Brain microvascular endothelial cell (primary cell): Measurements from ENCODE around the gene SBF1.

Source experiments
- DNase-seq: peaks from one replicate; pipeline ENCODE4 v3.0.0-alpha.2; 2020
- H3K27ac ChIP-seq: fragments of 250-450 bp; sonication (Bioruptor Pico); 2 replicates; pipeline ENCODE4 v1.5.1; 2020; ENCODE audit warnings: mild to moderate bottlenecking, moderate library complexity
- H3K27me3 ChIP-seq: fragments of 250-450 bp; sonication (Bioruptor Pico); replicated peaks from 2 replicates; pipeline ENCODE4 v1.5.1; 2020; ENCODE audit warnings: mild to moderate bottlenecking
- H3K36me3 ChIP-seq: fragments of 250-450 bp; sonication (Bioruptor Pico); replicated peaks from 2 replicates; pipeline ENCODE4 v1.5.1; 2020; ENCODE audit warnings: mild to moderate bottlenecking
- H3K4me3 ChIP-seq: 2 replicates; pipeline ENCODE4 v1.5.1; 2011; ENCODE audit warnings: low read depth, mild to moderate bottlenecking, control low read depth, low read length, moderate library complexity
- CTCF ChIP-seq: IDR thresholded peaks from 2 replicates; pipeline ENCODE4 v1.5.1; 2011; ENCODE audit warnings: low read depth, mild to moderate bottlenecking, moderate library complexity, low read length, control low read depth, inconsistent platforms; ENCODE audit errors: missing control alignments
- in situ Hi-C: cut with HindIII; loops from 2 replicates; pipeline ENCODE4 v1.10.0; 2017; ENCODE audit warnings: low sequenced_read_pairs, low pct_ligation_motif_present

Gene SBF1

GRCh38 chr22:50498322-50498890 lies 23.6 kb upstream of the SBF1 start:
- in situ Hi-C loops, result no loop called here
- DNase-seq, result peak; percentile 48
- TF ChIP-seq CTCF, result peak; percentile 87
- Histone ChIP-seq H3K4me3 (no peak overlapping the region), H3K27me3 (no peaks in the 10 kb centered on the region), H3K36me3 (peaks cover 9% of the 10 kb centered on the region), H3K27ac (no peak overlapping the region)

DNA sequence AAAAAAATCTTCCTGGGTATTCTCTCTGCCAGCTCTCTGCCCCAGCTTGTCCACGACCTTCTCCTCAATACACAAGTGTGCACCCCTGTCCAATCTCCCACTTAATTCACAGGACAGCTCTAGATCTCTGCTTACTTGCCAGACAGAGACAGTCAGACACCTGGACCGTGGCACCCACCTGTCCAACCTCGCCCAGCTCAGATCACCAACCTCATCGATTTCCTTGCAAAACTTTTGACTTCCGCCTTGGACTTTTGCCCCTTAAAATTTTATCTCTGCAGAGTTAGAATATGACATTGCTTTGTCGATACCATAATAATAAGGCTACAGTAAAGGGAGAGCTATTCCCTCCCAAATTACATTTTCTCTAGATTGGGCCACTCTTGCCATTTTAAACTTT lies 22.3 kb upstream of the SBF1 start:
- no peaks in the 10 kb centered on the region for H3K27me3 ChIP-seq
- no peaks in the 10 kb centered on the region for H3K36me3 ChIP-seq
- no peak overlapping the region for H3K4me3 ChIP-seq
- in situ Hi-C loops, result no loop called here
- TF ChIP-seq CTCF, result no peak
- DNase-seq, result no peak
- H3K27ac ChIP-seq, result no peak overlapping the region

GRCh38 chr22:50490531-50491308 lies 15.9 kb upstream of the SBF1 start:
- DNase-seq, result no peak
- Histone ChIP-seq H3K4me3 (no peak overlapping the region), H3K36me3 (no peaks in the 10 kb centered on the region), H3K27me3 (no peaks in the 10 kb centered on the region), H3K27ac (no peak overlapping the region)
- no peak for TF ChIP-seq CTCF
- in situ Hi-C loops, result no loop called here

DNA sequence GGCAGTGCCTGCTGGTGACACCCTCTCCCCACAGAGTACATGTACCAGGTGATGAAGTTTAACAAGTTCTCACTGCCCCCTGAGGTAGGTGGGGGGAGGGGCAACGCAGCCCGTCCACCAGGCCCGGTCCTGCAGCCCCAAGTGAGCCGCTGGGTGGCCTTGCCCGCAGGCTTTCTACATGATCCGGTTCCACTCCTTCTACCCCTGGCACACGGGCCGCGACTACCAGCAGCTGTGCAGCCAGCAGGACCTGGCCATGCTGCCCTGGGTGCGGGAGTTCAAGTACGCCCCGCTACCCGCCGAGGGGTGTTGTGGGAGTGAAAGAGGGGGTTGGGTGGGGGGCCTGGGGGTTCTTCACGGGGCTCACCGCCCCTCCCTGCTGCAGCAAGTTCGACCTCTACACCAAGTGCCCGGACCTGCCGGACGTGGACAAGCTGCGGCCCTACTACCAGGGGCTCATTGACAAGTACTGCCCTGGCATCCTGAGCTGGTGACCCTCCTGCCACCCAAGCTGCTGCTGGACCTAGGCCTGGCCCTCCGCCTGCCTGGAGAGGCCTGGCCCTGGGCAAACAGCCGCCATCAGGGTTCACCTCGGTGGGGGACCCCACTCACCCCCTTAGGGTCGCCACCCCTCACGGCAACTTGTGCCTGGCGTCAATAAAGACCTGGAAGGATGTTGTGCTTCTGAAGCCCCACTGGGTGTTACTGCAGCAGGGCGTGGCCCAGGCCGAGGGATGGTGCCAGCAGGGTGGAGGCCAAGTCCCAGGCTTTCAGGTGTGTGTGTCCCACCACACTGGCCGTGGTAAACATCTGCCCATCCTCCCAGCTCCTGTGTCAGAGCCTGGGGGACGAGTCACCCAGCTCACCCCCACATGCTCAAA lies 14.8 kb upstream of the SBF1 start:
- Histone ChIP-seq H3K27me3 (no peaks in the 10 kb centered on the region), H3K36me3 (no peaks in the 10 kb centered on the region), H3K4me3 (no peak overlapping the region), H3K27ac (no peak overlapping the region)
- no peak for DNase-seq
- no peak for TF ChIP-seq CTCF
- in situ Hi-C loops, result no loop called here

- in situ Hi-C loops, result no loop called here
- DNase-seq, result no peak
These were observed 14.1 kb upstream of the SBF1 start for GRCh38 chr22:50488886-50489285.

More at GRCh38 chr22:50488886-50489285, 14.1 kb upstream of the SBF1 start:
- no peaks in the 10 kb centered on the region for H3K36me3 ChIP-seq
- TF ChIP-seq CTCF, result no peak
- H3K27ac ChIP-seq, result no peak overlapping the region
- no peaks in the 10 kb centered on the region for H3K27me3 ChIP-seq
- no peak overlapping the region for H3K4me3 ChIP-seq
